Subcutaneous abdominal adipose tissue (tissue), 5 donors: ENCODE measurements around the gene KLF15.

Experiments
- H3K27ac ChIP-seq: one replicate; pipeline ENCODE4 v1.7.0; 2013; ENCODE audit warnings: low read depth, mild to moderate bottlenecking, inconsistent platforms, low read length, moderate library complexity
- H3K27me3 ChIP-seq, 5 donors: one replicate each; pipeline ENCODE4 v1.7.0; 2013; ENCODE audit warnings: low read length in 5 of 5, inconsistent platforms in 1 of 5; ENCODE audit not compliant: control insufficient read depth in 5 of 5, insufficient read depth in 4 of 5
- H3K36me3 ChIP-seq, 5 donors: one replicate each; pipeline ENCODE4 v1.7.0; 2013; ENCODE audit warnings: low read length in 5 of 5; ENCODE audit not compliant: control insufficient read depth in 5 of 5, insufficient read depth in 5 of 5
- H3K4me1 ChIP-seq, 5 donors: one replicate each; pipeline ENCODE4 v1.7.0; 2013; ENCODE audit warnings: low read length in 5 of 5, mild to moderate bottlenecking in 3 of 5, moderate library complexity in 1 of 5; ENCODE audit not compliant: control insufficient read depth in 5 of 5, insufficient read depth in 5 of 5
- H3K4me3 ChIP-seq, 5 donors: one replicate each; pipeline ENCODE4 v1.7.0; 2013; ENCODE audit warnings: low read length in 5 of 5, low read depth in 1 of 5
- H3K9ac ChIP-seq, 5 donors: one replicate each; pipeline ENCODE4 v1.7.0; 2013; ENCODE audit warnings: low read length in 5 of 5, mild to moderate bottlenecking in 4 of 5, moderate library complexity in 3 of 5
- H3K9me3 ChIP-seq, 5 donors: one replicate each; pipeline ENCODE4 v1.7.0; 2013; ENCODE audit warnings: low read length in 5 of 5; ENCODE audit not compliant: control insufficient read depth in 5 of 5
- donor health status: healthy.
- donor health status: healthy.
- donor health status: healthy.
- donor health status: healthy.
- donor health status: healthy.

KLF15 gene

DNA sequence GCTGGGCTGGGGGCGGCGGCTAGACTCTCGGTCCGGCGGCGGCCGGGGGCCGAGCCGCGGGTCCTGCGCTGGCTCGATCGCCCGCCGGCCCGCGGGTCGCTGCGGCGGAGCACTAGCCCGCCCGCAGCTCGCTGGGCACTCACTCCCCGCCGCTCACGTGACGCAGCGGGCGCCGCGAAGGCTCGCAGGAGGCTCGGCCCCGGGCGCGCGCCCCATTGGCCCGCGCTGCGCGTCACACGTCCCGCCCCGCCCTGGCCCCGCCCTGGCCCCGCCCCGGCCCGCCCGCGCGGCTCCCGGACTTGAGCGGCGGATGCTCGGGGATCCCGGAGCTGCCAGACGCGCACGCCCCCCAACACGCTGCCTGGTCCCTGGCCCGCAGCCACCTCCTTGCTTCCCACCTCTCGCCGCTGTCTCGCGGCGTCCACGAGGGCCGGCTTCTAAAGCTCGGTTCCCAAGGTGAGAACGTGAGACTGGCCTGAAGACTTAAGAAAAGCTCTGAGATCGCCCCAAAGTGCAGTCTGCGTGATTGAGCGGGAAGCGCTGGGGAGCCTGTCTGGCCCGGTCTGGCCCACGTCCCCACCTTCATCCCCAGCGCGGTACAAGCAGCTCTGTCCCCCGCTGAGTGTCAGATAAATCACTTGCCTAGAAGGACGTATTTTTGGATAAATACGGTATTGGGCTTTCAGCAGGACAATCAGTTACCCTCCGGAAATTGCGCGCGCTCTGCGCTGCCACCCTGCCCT lies at the start of gene KLF15:
Gene KLF15 (minus strand): TSS at position 114 of the 743 bp plus-strand sequence. CDS start 4,486 bp downstream, outside the sequence.
- H3K27ac ChIP-seq: peak within 1 kb of the TSS; percentile 93
- H3K9ac ChIP-seq: peak within 1 kb of the TSS; percentile 68 to 84 (median 72)

DNA sequence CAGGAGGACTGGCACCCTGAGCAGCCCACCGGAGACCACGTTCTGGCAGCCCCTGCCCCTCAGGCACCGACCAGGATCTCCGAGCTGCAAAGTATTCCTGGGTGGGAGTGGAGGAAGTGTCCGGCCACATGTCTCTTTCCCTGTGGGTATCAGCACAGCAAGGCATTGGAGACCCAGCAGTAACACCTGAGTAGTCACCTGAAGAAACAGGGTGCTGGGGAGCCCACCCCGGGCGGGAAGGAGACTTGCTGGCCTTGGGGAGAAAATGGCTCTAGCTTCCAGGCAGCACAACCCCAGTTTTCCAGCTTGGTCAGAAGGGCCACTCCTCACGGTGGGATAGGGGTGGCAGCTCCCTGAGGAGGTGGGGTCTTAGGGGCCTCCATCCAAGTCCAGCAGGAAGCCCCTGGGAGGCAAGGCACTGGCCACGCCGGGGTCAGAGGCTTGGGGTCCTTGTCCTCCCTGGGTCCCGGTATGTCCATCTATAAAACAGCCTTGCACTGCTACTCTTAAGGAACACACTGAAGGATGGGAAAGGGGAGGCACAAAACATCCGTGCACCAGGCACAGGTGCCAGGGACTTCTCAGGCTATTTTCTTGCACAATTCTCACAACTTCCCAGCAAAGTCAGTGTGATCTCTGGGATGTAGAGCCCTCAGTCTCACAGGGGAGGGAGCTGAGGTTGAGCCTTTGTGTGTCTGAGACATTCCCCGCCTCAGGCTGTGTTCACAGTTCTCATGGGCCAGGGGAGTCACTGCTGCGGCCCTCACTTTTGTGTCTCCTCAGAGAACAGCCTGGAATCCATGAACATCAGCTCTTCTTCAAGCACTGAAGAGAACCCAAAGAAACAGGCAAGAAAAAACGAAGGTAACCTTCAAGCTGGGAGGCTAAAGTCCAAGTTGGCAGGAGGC lies 49.4 kb upstream of the KLF15 start:
- H3K4me1 ChIP-seq: no peaks in the 10 kb centered on the region
- no peaks in the 10 kb centered on the region for H3K36me3 ChIP-seq
- no peak overlapping the region for H3K4me3 ChIP-seq
- H3K9me3 ChIP-seq: peaks cover 0 to 7% (median 0%) of the 10 kb centered on the region in 5 donors
- peaks cover 0 to 9% (median 5%) of the 10 kb centered on the region in 5 donors for H3K27me3 ChIP-seq
- no peak overlapping the region for H3K27ac ChIP-seq
- no peak overlapping the region for H3K9ac ChIP-seq

More for the DNA sequence above, at the start of gene KLF15:
- Histone ChIP-seq H3K4me3 (peak within 1 kb of the TSS; percentile 56 to 84 (median 74)), H3K4me1 (peaks cover 7 to 57% (median 49%) of the 10 kb centered on the region in 5 donors), H3K9me3 (peaks cover 0 to 2% (median 0%) of the 10 kb centered on the region in 5 donors), H3K27me3 (peaks cover 0 to 9% (median 0%) of the 10 kb centered on the region in 5 donors), H3K36me3 (peaks cover 0 to 2% (median 0%) of the 10 kb centered on the region in 5 donors)

DNA sequence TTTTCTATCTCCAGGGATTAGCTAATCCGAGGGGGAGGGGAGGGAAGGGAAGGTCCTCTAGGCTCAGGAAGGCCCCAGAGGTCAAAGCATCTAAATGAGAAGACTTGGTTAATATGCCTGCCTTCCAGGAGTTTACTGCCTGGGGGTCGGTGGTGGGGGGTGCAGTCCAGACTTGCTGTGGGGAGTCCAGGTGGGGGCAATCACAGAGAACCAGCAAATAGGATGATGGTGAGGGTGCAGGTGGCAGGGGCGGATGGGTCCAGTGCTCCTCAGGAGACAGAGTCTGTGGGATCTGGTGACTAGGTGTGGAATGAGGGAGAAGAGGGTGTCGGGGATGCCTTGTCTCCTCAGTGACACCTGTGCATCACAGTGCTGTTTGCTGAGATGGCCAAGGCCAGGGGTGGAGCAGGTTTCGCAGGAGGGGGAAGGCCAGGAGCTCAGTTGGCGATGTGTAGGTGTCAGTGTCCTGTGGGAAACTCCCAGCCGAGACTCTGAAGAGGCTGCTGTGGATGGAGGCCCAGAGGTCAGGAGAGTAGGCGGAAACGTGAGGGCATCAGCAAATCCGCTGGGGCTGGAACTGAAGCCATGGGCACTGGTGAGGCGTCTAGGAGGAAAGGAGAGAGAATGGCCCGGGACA lies 45.6 kb upstream of the KLF15 start:
- Histone ChIP-seq H3K9me3 (peaks cover 0 to 13% (median 0%) of the 10 kb centered on the region in 5 donors), H3K4me1 (peaks cover 0 to 9% (median 3%) of the 10 kb centered on the region in 5 donors), H3K27me3 (peaks cover 0 to 10% (median 4%) of the 10 kb centered on the region in 5 donors), H3K9ac (no peak overlapping the region), H3K27ac (no peak overlapping the region), H3K4me3 (no peak overlapping the region), H3K36me3 (no peaks in the 10 kb centered on the region)

DNA sequence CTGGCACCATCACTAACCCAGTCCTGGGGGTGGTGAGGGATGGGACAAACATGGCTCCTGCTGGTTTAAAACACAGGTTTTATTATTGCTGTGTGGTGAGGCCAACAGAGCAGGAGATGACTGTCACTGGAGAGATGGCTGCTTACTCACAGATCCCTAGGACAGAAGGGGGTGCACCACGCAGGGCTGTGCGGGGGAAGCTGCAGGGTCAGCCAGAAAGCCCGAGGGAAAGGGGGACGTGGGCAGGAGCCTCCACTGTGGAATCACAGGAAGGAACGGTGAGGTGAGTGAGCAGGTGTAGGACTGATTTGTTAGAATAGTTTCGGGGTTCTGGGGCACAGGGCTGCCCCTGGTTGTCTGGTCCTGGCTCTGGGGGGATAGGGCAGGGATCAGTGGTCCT lies 45.0 kb upstream of the KLF15 start:
- Histone ChIP-seq H3K9ac (no peak overlapping the region), H3K4me1 (peaks cover 0 to 16% (median 7%) of the 10 kb centered on the region in 5 donors), H3K9me3 (peaks cover 0 to 7% (median 0%) of the 10 kb centered on the region in 5 donors), H3K27me3 (peaks cover 0 to 10% (median 3%) of the 10 kb centered on the region in 5 donors), H3K36me3 (no peaks in the 10 kb centered on the region), H3K27ac (no peak overlapping the region), H3K4me3 (no peak overlapping the region)

DNA sequence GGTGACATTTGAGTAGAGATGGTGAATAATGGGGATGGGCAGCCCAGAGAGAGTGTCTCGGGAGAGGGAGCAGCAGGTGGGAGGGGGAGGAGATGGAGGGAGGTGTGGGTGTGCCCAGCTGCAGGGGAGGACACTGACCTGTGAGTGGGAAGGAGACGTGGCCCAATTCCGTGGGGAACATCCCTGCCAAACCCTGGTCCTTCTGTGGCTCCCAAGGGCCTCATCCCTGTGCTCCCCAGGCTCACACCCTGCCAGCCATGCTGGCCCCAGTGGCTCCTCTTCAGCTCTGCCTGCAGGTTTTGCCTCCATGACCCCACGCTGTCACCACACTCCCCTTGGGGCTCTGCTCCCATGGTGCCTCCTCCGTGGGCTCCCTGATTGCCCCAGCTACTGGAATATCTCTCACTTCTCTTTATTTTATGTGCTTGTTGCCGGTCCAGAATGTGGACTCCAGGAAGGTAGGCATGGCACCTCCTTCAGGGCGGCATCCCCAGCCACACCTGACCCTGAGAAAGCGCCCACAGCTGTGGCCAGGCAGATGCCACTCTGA lies 44.5 kb upstream of the KLF15 start:
- no peak overlapping the region for H3K27ac ChIP-seq
- no peak overlapping the region for H3K4me3 ChIP-seq
- peaks cover 0 to 10% (median 3%) of the 10 kb centered on the region in 5 donors for H3K27me3 ChIP-seq

DNA sequence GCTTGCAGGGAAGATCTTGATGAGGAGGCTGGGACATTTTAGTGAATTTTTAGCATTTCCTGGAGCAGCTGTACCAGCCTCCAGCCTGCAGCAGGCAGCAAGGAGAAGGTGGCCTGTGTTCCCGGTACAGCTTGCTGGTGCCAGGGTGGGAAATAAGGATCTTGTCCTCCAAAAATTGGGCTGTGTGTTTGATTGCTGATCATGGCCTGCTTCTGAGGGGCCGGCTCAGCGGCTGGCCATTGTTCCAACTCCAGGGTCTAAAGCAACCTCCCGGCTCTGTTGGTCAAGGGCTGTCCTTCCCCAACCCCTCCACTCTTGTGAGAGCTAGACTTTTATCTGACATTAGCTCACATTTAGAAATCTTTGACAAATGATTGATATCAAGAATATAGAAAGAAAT lies 42.5 kb upstream of the KLF15 start:
- Histone ChIP-seq H3K9ac (no peak overlapping the region), H3K27ac (no peak overlapping the region), H3K4me3 (no peak overlapping the region), H3K36me3 (no peaks in the 10 kb centered on the region), H3K27me3 (peaks cover 0 to 5% (median 3%) of the 10 kb centered on the region in 5 donors), H3K4me1 (peaks cover 0 to 19% (median 11%) of the 10 kb centered on the region in 5 donors), H3K9me3 (peaks cover 0 to 7% (median 0%) of the 10 kb centered on the region in 5 donors)

More for the DNA sequence above, 44.5 kb upstream of the KLF15 start:
- H3K9ac ChIP-seq: no peak overlapping the region
- peaks cover 0 to 7% (median 0%) of the 10 kb centered on the region in 5 donors for H3K9me3 ChIP-seq
- H3K4me1 ChIP-seq: peaks cover 0 to 16% (median 7%) of the 10 kb centered on the region in 5 donors
- no peaks in the 10 kb centered on the region for H3K36me3 ChIP-seq

DNA sequence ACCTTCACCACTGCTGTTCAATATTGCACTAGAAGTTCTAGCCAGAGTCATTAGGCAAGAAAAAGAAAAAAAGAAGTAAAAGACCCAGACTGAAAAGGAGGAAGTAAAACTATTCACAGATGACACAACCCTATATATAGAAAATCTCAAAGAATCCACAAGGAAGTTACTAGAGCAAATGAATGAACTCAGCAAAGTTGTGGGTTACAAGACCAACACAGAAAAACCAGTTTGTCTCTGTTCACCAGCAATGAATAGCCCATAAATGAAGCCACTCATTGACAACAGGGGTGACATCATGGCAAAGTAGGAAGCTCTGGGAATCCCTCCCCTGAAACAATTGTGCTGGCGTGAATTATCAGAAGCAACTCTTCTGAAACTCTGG lies 42.1 kb upstream of the KLF15 start:
- H3K4me1 ChIP-seq: peaks cover 0 to 22% (median 15%) of the 10 kb centered on the region in 5 donors
- H3K27me3 ChIP-seq: peaks cover 0 to 6% (median 3%) of the 10 kb centered on the region in 5 donors
- H3K27ac ChIP-seq: no peak overlapping the region
- peaks cover 0 to 7% (median 0%) of the 10 kb centered on the region in 5 donors for H3K9me3 ChIP-seq
- H3K9ac ChIP-seq: no peak overlapping the region
- no peaks in the 10 kb centered on the region for H3K36me3 ChIP-seq
- H3K4me3 ChIP-seq: no peak overlapping the region

DNA sequence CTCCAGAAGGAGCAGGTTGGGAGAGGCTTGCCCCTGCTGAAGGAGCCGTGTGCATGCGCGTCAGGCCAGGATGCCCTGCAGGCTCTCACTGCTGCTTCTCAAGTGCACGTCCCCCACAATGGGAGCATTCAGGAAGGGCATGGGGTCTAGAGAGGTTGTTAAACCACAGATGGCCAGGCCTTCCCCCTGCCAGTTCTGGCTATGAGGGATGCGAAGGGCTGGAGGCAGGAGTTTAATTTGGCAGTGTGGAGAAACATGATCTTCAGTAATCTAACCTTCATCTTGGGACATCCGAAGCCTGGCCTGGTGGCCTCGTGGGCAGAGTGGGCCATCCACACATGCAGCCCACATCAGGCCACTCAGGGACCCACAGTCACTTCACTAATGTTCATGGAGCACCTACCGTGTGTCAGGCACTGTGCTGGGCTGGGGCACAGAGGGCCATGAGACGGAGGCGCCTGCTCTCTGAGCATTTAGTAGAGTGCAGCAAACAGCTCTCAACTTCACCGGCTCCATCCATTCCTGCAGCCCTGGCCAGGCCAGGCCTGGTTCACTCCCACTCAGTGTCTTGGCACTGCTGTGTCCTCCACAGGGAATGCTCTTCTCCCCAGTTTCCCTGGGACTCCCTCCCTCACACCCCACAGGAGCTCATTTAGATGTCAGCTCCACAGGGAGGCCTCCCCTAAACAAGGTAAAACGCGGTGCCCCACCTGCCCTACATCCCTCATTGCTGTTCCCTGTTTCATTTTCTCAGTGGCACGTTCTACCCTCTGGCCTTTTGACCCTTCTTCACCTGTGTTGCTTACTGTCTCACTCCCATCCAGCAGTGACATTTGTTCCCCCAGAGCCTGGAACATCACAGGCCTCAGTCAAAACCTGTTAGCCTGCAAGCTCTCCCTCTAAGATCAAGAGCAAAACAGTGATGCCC lies 41.5 kb upstream of the KLF15 start:
- Histone ChIP-seq H3K4me1 (peaks cover 0 to 22% (median 15%) of the 10 kb centered on the region in 5 donors), H3K27ac (no peak overlapping the region), H3K9ac (no peak overlapping the region), H3K36me3 (no peaks in the 10 kb centered on the region), H3K9me3 (peaks cover 0 to 7% (median 0%) of the 10 kb centered on the region in 5 donors), H3K4me3 (no peak overlapping the region), H3K27me3 (peaks cover 0 to 10% (median 3%) of the 10 kb centered on the region in 5 donors)
